Stimulated activated CD8-positive, alpha-beta memory T cell treated with anti-CD3 and anti-CD28 coated beads, Interleukin-15, amount 100 ng/mL, for 48 hours (primary cell): Measurements from ENCODE around the gene XAGE1A.
"Not testable (repeated sequence)": the region's sequence is repeated elsewhere in the genome, so short reads cannot be mapped to it uniquely, and the experiment has no call there.

Experiments
- DNase-seq, 2 donors: peaks; one replicate each; pipeline ENCODE4 v3.0.0-alpha.2; 2020; ENCODE audit warnings: low read depth in 2 of 2

Gene XAGE1A

GRCh38 chrX:52495545-52496418 lies at the start of gene XAGE1A:
TSS of gene XAGE1A (plus strand) at chrX:52495808. CDS start at chrX:52497362, 1,554 bp downstream.
- not testable (repeated sequence) for DNase-seq

- DNase-seq, result not testable (repeated sequence)
These were observed 43.6 kb upstream of the XAGE1A start for GRCh38 chrX:52452031-52452430.

GRCh38 chrX:52471301-52471700 lies 24.3 kb upstream of the XAGE1A start:
- DNase-seq, result not testable (repeated sequence)

GRCh38 chrX:52496419-52496772 lies 788 bp downstream of the XAGE1A start:
- not testable (repeated sequence) for DNase-seq

- not testable (repeated sequence) for DNase-seq
These were observed 5.8 kb downstream of the XAGE1A start for GRCh38 chrX:52501362-52501761.

GRCh38 chrX:52504551-52504950 lies 8.9 kb downstream of the XAGE1A start:
- DNase-seq, result no peak

- DNase-seq, result no peak
These were observed 11.7 kb downstream of the XAGE1A start for GRCh38 chrX:52507331-52507730.

GRCh38 chrX:52509916-52510315 lies 14.3 kb downstream of the XAGE1A start:
- no peak for DNase-seq

GRCh38 chrX:52511126-52511525 lies 15.5 kb downstream of the XAGE1A start:
- not testable (repeated sequence) for DNase-seq

- not testable (repeated sequence) for DNase-seq
These were observed 20.7 kb downstream of the XAGE1A start for GRCh38 chrX:52516110-52516986.

GRCh38 chrX:52516987-52517325 lies 21.3 kb downstream of the XAGE1A start, which contains the start of gene XAGE1B:
TSS of gene XAGE1B (minus strand) at chrX:52517063. CDS start at chrX:52515527, 1,536 bp downstream.
- DNase-seq, result not testable (repeated sequence)

- not testable (repeated sequence) for DNase-seq
These were observed 45.4 kb downstream of the XAGE1A start for GRCh38 chrX:52541051-52541450.

- no peak for DNase-seq
These were observed 46.7 kb downstream of the XAGE1A start for GRCh38 chrX:52542311-52542710.

GRCh38 chrX:52544147-52544840 lies 48.7 kb downstream of the XAGE1A start:
- no peak for DNase-seq

- not testable (repeated sequence) for DNase-seq
These were observed 53.2 kb downstream of the XAGE1A start for GRCh38 chrX:52548769-52549168.
